Stimulated activated CD4-positive, alpha-beta T cell treated with anti-CD3 and anti-CD28 coated beads, Interleukin-1b, Interleukin-23, amount 100 ng/mL, for 48 hours (primary cell): Measurements from ENCODE around the gene PRKCD.

Experiments used
- DNase-seq: peaks from one replicate; pipeline ENCODE4 v3.0.0-alpha.2; 2020

PRKCD gene

GRCh38 chr3:53171827-53172505, 11.0 kb downstream of the PRKCD start:
- no peak for DNase-seq

DNA sequence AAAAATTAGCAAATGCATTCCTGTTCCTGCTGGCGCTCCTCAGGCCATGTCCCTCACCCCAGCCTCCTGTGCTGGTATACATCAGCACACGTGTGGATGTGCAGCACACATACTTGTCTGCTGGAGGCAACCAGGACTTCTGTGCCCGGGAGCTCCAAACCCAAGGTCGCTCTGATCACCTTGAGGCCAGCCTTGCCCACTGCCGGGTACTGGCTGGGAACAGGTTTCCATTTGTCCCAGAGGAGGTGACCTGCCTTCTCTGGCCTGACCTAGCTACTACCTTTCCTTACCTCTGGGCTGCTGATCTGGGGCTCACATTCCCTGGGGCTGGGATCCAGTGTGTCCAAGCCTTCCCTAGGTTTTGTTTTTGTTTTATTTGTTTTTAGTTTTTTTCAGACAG, 12.1 kb downstream of the PRKCD start:
- no peak for DNase-seq

- DNase-seq, result no peak
Observed at GRCh38 chr3:53174346-53175250, 13.6 kb downstream of the PRKCD start.

GRCh38 chr3:53175613-53176540, 14.9 kb downstream of the PRKCD start:
- DNase-seq, result no peak

DNA sequence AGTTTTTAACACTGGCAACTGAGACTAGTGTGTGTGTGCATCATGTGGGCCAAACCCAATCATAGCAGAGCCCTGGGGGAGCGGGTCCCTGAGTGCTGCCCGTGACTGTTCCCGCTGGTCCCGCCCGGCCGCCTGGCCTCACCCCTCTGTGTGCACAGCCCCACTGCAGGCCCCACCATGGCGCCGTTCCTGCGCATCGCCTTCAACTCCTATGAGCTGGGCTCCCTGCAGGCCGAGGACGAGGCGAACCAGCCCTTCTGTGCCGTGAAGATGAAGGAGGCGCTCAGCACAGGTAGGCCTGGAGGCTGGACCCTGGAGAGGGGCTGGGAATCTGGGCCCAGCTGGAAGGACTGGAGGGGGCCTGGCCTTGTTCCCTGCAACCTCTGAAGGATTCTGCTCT, 17.2 kb downstream of the PRKCD start:
- DNase-seq, result no peak

DNA sequence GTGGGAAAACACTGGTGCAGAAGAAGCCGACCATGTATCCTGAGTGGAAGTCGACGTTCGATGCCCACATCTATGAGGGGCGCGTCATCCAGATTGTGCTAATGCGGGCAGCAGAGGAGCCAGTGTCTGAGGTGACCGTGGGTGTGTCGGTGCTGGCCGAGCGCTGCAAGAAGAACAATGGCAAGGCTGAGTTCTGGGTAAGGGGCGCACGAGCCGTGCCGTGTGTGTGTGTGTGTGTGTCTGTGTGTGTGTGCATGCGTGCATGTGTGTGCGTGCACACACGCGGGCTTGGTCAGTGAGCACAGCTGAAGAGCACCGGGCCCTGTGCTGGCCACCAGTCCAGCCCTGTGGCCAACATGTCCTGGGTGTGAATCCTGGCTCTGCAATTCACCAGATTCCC, 18.6 kb downstream of the PRKCD start:
- DNase-seq, result no peak

- no peak for DNase-seq
Observed at GRCh38 chr3:53180305-53181023, 19.5 kb downstream of the PRKCD start.

DNA sequence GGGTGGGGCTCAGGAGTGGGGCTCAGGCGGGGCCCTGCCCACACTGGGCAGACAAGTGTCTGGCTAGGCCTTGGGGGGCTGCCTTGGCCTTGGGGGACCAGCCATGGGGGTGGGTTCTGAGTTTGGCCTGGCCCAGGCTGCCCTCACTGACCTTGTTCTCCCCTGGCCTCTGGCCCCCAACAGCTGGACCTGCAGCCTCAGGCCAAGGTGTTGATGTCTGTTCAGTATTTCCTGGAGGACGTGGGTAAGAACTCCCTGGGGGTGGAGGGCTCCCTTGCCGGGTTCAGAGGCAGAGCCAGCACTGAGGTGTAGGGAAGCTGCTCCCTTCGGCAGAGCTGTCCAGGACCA, 20.0 kb downstream of the PRKCD start:
- DNase-seq, result no peak

DNA sequence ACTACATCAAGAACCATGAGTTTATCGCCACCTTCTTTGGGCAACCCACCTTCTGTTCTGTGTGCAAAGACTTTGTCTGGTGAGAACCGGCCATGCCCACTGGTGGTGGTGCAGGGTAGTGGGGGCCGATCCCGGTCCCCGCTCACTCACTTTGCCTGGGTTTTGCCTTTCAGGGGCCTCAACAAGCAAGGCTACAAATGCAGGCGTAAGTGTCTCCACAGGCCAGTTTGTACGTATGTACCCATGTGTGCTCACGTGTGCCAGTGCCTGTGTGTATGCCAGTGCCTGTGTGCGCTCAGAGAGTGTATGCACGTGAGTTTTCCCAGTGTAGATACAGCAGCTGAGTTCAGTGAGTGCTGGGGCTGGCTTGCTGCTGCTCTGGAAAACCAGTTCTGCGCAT, 20.5 kb downstream of the PRKCD start:
- no peak for DNase-seq

- DNase-seq, result no peak
Observed at GRCh38 chr3:53182764-53183355, 21.9 kb downstream of the PRKCD start.

GRCh38 chr3:53183514-53183913, 22.5 kb downstream of the PRKCD start:
- no peak for DNase-seq

DNA sequence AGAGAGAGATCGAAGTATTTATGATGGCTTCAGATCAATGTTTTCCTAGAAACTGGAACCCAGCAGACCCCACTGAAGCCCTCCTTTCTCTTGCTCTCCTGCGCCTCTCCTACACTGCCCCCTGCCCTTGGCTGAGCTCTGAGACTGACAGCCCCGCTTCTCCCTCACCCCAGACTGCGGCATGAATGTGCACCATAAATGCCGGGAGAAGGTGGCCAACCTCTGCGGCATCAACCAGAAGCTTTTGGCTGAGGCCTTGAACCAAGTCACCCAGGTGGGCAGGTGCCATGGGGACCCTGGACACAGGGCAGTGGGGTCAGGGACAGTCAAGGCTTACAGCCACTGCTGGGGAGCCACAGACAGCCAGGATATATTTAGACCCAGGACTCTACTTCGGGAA, 23.7 kb downstream of the PRKCD start:
- DNase-seq, result no peak

DNA sequence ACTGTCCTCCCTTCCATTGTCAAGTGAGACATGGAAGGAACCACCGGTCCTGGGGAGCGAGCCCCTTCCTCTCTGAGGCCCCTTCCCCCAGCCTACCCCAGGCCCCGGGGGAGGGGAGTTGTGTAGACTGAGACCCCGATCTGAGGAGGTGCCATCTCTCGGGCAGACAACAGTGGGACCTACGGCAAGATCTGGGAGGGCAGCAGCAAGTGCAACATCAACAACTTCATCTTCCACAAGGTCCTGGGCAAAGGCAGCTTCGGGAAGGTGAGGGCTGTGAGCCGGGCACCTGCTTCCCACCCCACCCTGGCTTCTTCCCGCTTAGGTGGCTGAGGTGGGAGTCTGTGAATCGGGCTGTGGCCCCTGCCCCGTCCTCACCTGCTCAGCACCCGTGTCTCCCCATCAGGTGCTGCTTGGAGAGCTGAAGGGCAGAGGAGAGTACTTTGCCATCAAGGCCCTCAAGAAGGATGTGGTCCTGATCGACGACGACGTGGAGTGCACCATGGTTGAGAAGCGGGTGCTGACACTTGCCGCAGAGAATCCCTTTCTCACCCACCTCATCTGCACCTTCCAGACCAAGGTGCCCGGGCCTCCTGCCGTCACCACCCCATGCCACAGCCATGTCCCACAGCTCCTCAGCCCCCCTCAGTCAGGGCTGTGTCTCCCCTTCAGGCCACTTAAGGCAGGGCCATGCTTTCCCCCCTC, 24.9 kb downstream of the PRKCD start:
- DNase-seq, result no peak

DNA sequence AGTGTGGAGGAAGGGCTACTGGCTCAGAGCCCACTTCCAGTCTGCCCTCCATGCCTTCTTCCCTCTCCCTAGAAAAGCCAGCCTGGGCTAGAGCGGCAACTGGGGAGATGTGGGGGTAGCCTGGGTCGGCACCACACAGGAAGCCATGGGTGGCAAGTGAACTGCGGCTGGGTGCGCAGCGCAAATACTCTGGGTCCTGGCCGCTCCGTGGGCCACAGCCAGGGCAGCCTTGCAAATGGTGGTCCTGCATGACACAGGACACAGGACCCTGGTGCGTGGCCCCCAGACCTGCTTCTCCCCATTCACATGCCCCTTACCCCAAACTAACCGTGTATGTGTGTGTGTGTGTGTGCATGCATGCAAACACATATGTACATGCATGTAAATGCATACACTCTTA, 25.7 kb downstream of the PRKCD start:
- DNase-seq, result no peak

- DNase-seq, result no peak
Observed at GRCh38 chr3:53187430-53187829, 26.4 kb downstream of the PRKCD start.

GRCh38 chr3:53188136-53188685, 27.2 kb downstream of the PRKCD start:
- no peak for DNase-seq

- DNase-seq, result no peak
Observed at GRCh38 chr3:53188720-53189119, 27.7 kb downstream of the PRKCD start.

DNA sequence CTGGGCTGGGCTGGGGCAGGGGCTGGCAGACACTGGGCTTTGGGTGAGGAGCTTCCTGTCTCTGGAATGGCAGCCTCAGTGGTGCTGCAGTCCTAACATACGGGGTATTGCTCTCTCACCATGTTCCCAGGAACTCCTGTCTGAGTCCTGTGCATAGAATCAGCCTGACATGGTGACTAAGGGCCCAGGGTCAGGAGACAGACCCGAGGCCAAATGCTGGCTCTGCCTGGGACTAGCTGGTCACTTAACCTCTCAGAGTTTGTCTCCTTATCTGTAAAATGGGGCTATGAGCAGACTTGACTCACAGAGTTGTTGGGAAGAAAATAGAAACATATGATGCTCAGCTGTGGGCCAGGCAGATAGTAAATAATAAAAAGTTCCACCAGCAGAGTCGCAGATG, 28.3 kb downstream of the PRKCD start:
- no peak for DNase-seq

DNA sequence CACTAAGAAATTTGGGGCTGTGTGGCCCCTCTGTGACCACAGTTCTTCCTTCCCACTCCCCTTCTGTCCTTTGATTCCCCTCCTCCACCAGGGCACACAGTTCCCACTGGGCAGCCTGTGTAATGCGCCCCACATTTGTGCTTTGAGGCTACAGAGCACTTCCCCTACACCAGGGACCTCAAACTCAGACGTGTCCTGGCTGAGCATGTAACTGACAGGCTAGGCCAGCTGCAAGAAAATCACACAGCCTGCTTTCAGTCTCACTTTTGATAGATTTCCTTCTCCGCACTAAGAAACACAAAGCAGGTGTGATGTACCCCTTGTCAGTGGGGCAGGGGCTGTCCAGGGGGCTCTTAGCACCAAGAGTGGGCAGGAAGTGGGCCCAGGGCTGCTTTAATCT, 29.6 kb downstream of the PRKCD start:
- DNase-seq, result no peak

- no peak for DNase-seq
Observed at GRCh38 chr3:53191836-53192480, 30.9 kb downstream of the PRKCD start.

DNA sequence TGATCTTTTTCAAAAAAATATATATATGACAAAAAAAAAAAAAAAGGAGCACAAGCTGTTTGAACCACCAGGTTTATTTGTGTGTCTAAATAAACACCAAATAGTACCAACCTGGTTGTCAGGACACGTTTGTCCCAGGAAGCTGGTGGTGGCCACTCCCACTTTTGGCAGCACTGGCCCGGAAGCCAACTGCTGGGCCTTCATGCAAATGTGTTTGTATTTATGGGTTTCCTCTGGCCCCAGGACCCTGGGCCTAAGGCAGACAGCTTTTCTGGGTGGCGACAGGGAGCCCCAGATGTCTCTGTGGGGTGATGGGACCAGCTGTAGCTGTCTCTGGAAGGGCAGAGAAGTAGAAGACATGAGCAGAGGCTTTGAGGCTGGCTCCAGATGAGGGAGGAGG, 31.6 kb downstream of the PRKCD start:
- DNase-seq, result no peak
